Astrocyte (in vitro differentiated cells and primary cell): ENCODE data around the gene RTN4IP1. TPM values are rescaled to one million over a fixed set of nuclear protein-coding genes. Genes with fewer than 3 reads are reported as not detected.

ENCODE experiments used
- DNase-seq: peaks from one replicate; pipeline ENCODE4 v3.0.0-alpha.2; 2010; ENCODE audit warnings: low read depth
- FAIRE-seq: peaks from 2 replicates; lab custom pipeline; 2011; peaks lifted over from hg19 to GRCh38; lab: Jason Lieb, UNC
- H2AFZ ChIP-seq: 2 replicates; pipeline ENCODE4 v1.6.0; 2012; ENCODE audit warnings: low read depth, low read length, inconsistent platforms
- H3K27ac ChIP-seq: 2 replicates; pipeline ENCODE4 v1.5.1; 2011; ENCODE audit warnings: low read depth, low read length, inconsistent platforms
- H3K27me3 ChIP-seq: 2 replicates; pipeline ENCODE4 v1.6.0; 2011; ENCODE audit warnings: low read length, inconsistent platforms; ENCODE audit not compliant: insufficient read depth
- H3K36me3 ChIP-seq: 2 replicates; pipeline ENCODE4 v1.5.1; 2011; ENCODE audit warnings: low read length, inconsistent platforms; ENCODE audit not compliant: insufficient read depth
- H3K4me1 ChIP-seq: 2 replicates; pipeline ENCODE4 v1.5.1; 2011; ENCODE audit warnings: low read length, inconsistent platforms; ENCODE audit not compliant: insufficient read depth
- H3K4me2 ChIP-seq: 2 replicates; pipeline ENCODE4 v1.6.0; 2012; ENCODE audit warnings: low read length, inconsistent platforms
- H3K4me3 ChIP-seq: 2 replicates; pipeline ENCODE4 v1.5.1; 2011; ENCODE audit warnings: low read depth, mild to moderate bottlenecking, low read length, inconsistent platforms; ENCODE audit not compliant: insufficient read depth
- H3K79me2 ChIP-seq: 2 replicates; pipeline ENCODE4 v1.6.0; 2012; ENCODE audit warnings: mild to moderate bottlenecking, low read length, inconsistent platforms; ENCODE audit not compliant: insufficient read depth
- H3K9ac ChIP-seq: 2 replicates; pipeline ENCODE4 v1.6.0; 2012; ENCODE audit warnings: mild to moderate bottlenecking, low read length, inconsistent platforms
- H3K9me3 ChIP-seq: 2 replicates; pipeline ENCODE4 v1.5.1; 2012; ENCODE audit warnings: low read depth, mild to moderate bottlenecking, low read length, inconsistent platforms; ENCODE audit not compliant: insufficient read depth
- H4K20me1 ChIP-seq: 2 replicates; pipeline ENCODE4 v1.6.0; 2012; ENCODE audit warnings: low read length, inconsistent platforms; ENCODE audit not compliant: insufficient read depth
- H3K27ac Mint-ChIP-seq: one replicate; pipeline ENCODE4 v1.8.0; 2021; ENCODE audit warnings: mild to moderate bottlenecking, mixed read lengths; ENCODE audit not compliant: unreplicated experiment
- H3K27me3 Mint-ChIP-seq: one replicate; pipeline ENCODE4 v1.8.0; 2021; ENCODE audit warnings: low read depth, mixed read lengths; ENCODE audit not compliant: unreplicated experiment
- H3K36me3 Mint-ChIP-seq: one replicate; pipeline ENCODE4 v1.8.0; 2021; ENCODE audit warnings: low read depth, mixed read lengths; ENCODE audit not compliant: unreplicated experiment
- H3K4me1 Mint-ChIP-seq: one replicate; pipeline ENCODE4 v1.8.0; 2021; ENCODE audit warnings: low read depth, mixed read lengths; ENCODE audit not compliant: unreplicated experiment
- H3K4me3 Mint-ChIP-seq: one replicate; pipeline ENCODE4 v1.8.0; 2021; ENCODE audit warnings: mild to moderate bottlenecking, moderate library complexity, mixed read lengths; ENCODE audit not compliant: unreplicated experiment
- H3K9me3 Mint-ChIP-seq: one replicate; pipeline ENCODE4 v1.8.0; 2021; ENCODE audit warnings: mild to moderate bottlenecking, mixed read lengths; ENCODE audit not compliant: unreplicated experiment
- CTCF ChIP-seq: IDR thresholded peaks from 2 replicates; pipeline ENCODE4 v1.5.1; 2011; ENCODE audit warnings: low read depth, mild to moderate bottlenecking, inconsistent platforms, low read length, moderate library complexity; ENCODE audit not compliant: insufficient read depth
- EZH2 ChIP-seq: IDR thresholded peaks from 2 replicates; pipeline ENCODE4 v1.6.1; 2012; ENCODE audit warnings: mild to moderate bottlenecking, low read length, inconsistent platforms; ENCODE audit not compliant: insufficient read depth
- total RNA-seq: library from RNA; stranded (reverse); gene quantifications from 2 replicates; pipeline ENCODE4 v1.2.1, GENCODE V29; 2021

The RTN4IP1 gene
- total RNA-seq, 1 donor from 2014 or later = 5.3 TPM

- Histone ChIP-seq H2AFZ (no peak overlapping the region), H3K4me2 (no peak overlapping the region), H3K4me3 (no peak overlapping the region), H3K27me3 (no peaks in the 10 kb centered on the region), H4K20me1 (no peaks in the 10 kb centered on the region), H3K36me3 (no peaks in the 10 kb centered on the region), H3K79me2 (no peaks in the 10 kb centered on the region), H3K4me1 (peaks cover 8% of the 10 kb centered on the region), H3K27ac (no peak overlapping the region), H3K9me3 (no peaks in the 10 kb centered on the region), H3K9ac (no peak overlapping the region)
- no peaks in the 10 kb centered on the region for H3K9me3 Mint-ChIP-seq
- TF ChIP-seq EZH2 (no peak), CTCF (no peak)
- FAIRE-seq = no peak
- H3K4me3 Mint-ChIP-seq = no peak overlapping the region
- peaks cover 15% of the 10 kb centered on the region for H3K4me1 Mint-ChIP-seq
- peak overlapping the region; percentile 30 for H3K27ac Mint-ChIP-seq
- no peaks in the 10 kb centered on the region for H3K36me3 Mint-ChIP-seq
- no peaks in the 10 kb centered on the region for H3K27me3 Mint-ChIP-seq
- DNase-seq = no peak
Measured at GRCh38 chr6:106533054-106533453, 96.2 kb downstream of the RTN4IP1 start.

- Histone ChIP-seq H3K27ac (no peak overlapping the region), H3K79me2 (no peaks in the 10 kb centered on the region), H3K4me3 (no peak overlapping the region), H3K9ac (no peak overlapping the region), H3K27me3 (no peaks in the 10 kb centered on the region), H2AFZ (no peak overlapping the region), H3K36me3 (no peaks in the 10 kb centered on the region), H3K4me1 (peaks cover 17% of the 10 kb centered on the region), H3K4me2 (peak overlapping the region; percentile 16), H3K9me3 (no peaks in the 10 kb centered on the region), H4K20me1 (no peaks in the 10 kb centered on the region)
- Mint-ChIP-seq H3K4me1 (peaks cover 22% of the 10 kb centered on the region), H3K27me3 (no peaks in the 10 kb centered on the region), H3K27ac (no peak overlapping the region), H3K9me3 (no peaks in the 10 kb centered on the region), H3K4me3 (no peak overlapping the region), H3K36me3 (no peaks in the 10 kb centered on the region)
- FAIRE-seq = peak; percentile 67
- no peak for DNase-seq
- no peak for TF ChIP-seq CTCF
- TF ChIP-seq EZH2 = no peak
Measured at GRCh38 chr6:106530502-106530901, 98.8 kb downstream of the RTN4IP1 start.

GRCh38 chr6:106530026-106530425, 99.3 kb downstream of the RTN4IP1 start:
- TF ChIP-seq CTCF = no peak
- no peak for TF ChIP-seq EZH2
- Mint-ChIP-seq H3K4me3 (no peak overlapping the region), H3K9me3 (no peaks in the 10 kb centered on the region)

More at GRCh38 chr6:106530026-106530425, 99.3 kb downstream of the RTN4IP1 start:
- no peak overlapping the region for H3K9ac ChIP-seq
- peaks cover 17% of the 10 kb centered on the region for H3K4me1 ChIP-seq
- H3K4me1 Mint-ChIP-seq = peaks cover 25% of the 10 kb centered on the region
- H3K4me2 ChIP-seq = peak overlapping the region; percentile 16
- H3K27ac Mint-ChIP-seq = no peak overlapping the region
- no peaks in the 10 kb centered on the region for H3K36me3 Mint-ChIP-seq
- no peak overlapping the region for H2AFZ ChIP-seq
- H3K79me2 ChIP-seq = no peaks in the 10 kb centered on the region
- H3K27ac ChIP-seq = no peak overlapping the region
- no peaks in the 10 kb centered on the region for H3K9me3 ChIP-seq
- no peaks in the 10 kb centered on the region for H4K20me1 ChIP-seq
- no peaks in the 10 kb centered on the region for H3K27me3 Mint-ChIP-seq
- no peaks in the 10 kb centered on the region for H3K36me3 ChIP-seq
- H3K27me3 ChIP-seq = no peaks in the 10 kb centered on the region
- DNase-seq (no peak), FAIRE-seq (peak; percentile 17)
- H3K4me3 ChIP-seq = no peak overlapping the region
